Esophagus (tissue), 2 donors: ENCODE measurements around the gene XDH. TPM values are rescaled to one million over a fixed set of nuclear protein-coding genes. Genes with fewer than 3 reads are reported as not detected.

Source experiments
- H3K27ac ChIP-seq, 2 donors: one replicate each; pipeline ENCODE4 v1.5.1; 2013; ENCODE audit warnings: low read depth in 2 of 2, mild to moderate bottlenecking in 2 of 2, inconsistent platforms in 1 of 2, low read length in 1 of 2, moderate library complexity in 1 of 2
- H3K27me3 ChIP-seq, 2 donors: one replicate each; pipeline ENCODE4 v1.6.1; 2013; ENCODE audit warnings: low read length in 2 of 2, control low read depth in 1 of 2, mild to moderate bottlenecking in 1 of 2; ENCODE audit not compliant: insufficient read depth in 2 of 2, control insufficient read depth in 1 of 2
- H3K36me3 ChIP-seq, 2 donors: one replicate each; pipeline ENCODE4 v1.6.1; 2013; ENCODE audit warnings: low read length in 1 of 2; ENCODE audit not compliant: control insufficient read depth in 2 of 2, insufficient read depth in 2 of 2
- H3K4me1 ChIP-seq, 2 donors: one replicate each; pipeline ENCODE4 v1.6.1; 2013; ENCODE audit warnings: low read length in 1 of 2; ENCODE audit not compliant: control insufficient read depth in 2 of 2, insufficient read depth in 2 of 2
- H3K4me3 ChIP-seq, 2 donors: one replicate each; pipeline ENCODE4 v1.5.1; 2013; ENCODE audit warnings: low read length in 2 of 2, mild to moderate bottlenecking in 2 of 2, low read depth in 1 of 2, moderate library complexity in 1 of 2
- H3K9me3 ChIP-seq, 2 donors: one replicate each; pipeline ENCODE4 v1.6.1; 2013; ENCODE audit warnings: mild to moderate bottlenecking in 2 of 2, low read depth in 1 of 2, low read length in 1 of 2, moderate library complexity in 1 of 2; ENCODE audit not compliant: control insufficient read depth in 2 of 2, insufficient read depth in 1 of 2
- WGBS, 2 donors: extraction: QIAGEN DNeasy Blood & Tissue Kit; methylation state at CpG; one replicate each; pipeline ENCODE4 v1.1.7; 2013; 5-methylcytosine and 5-hydroxymethylcytosine counted together
- polyA plus RNA-seq, 2 donors: library from polyadenylated mRNA; stranded (reverse); fragments of 200-250 nt; gene quantifications; one replicate each; pipeline ENCODE4 v1.2.3, GENCODE V29; 2013
- donor health status: healthy with polysubstance abuse.
- donor health status: Bipolar disorder and iron deficiency.

The XDH gene
- polyA plus RNA-seq, 2 donors = 4.0 to 4.7 TPM

GRCh38 chr2:31378791-31379501 is 35.6 kb downstream of the XDH start:
- Histone ChIP-seq H3K27me3 (no peaks in the 10 kb centered on the region), H3K4me3 (no peak overlapping the region), H3K27ac (no peak overlapping the region), H3K9me3 (no peaks in the 10 kb centered on the region), H3K36me3 (no peaks in the 10 kb centered on the region), H3K4me1 (peaks cover 0 to 4% of the 10 kb centered on the region in 2 donors)
- 77 to 80% methylated on average over 6 of the region's 6 CpGs for WGBS, 2 donors

- Histone ChIP-seq H3K36me3 (no peaks in the 10 kb centered on the region), H3K4me1 (peaks cover 0 to 4% of the 10 kb centered on the region in 2 donors), H3K9me3 (no peaks in the 10 kb centered on the region), H3K4me3 (no peak overlapping the region), H3K27me3 (no peaks in the 10 kb centered on the region), H3K27ac (no peak overlapping the region)
- 78 to 88% methylated on average over 3 of the region's 3 CpGs for WGBS, 2 donors
Observed at GRCh38 chr2:31378389-31378788, 36.2 kb downstream of the XDH start.

GRCh38 chr2:31373127-31373526 is 41.4 kb downstream of the XDH start:
- H3K36me3 ChIP-seq = peaks cover 0 to 6% of the 10 kb centered on the region in 2 donors
- H3K27ac ChIP-seq = no peak overlapping the region
- no peaks in the 10 kb centered on the region for H3K9me3 ChIP-seq
- H3K27me3 ChIP-seq = no peaks in the 10 kb centered on the region
- H3K4me1 ChIP-seq = no peaks in the 10 kb centered on the region
- 72 to 84% methylated on average over 2 of the region's 2 CpGs for WGBS, 2 donors
- no peak overlapping the region for H3K4me3 ChIP-seq

GRCh38 chr2:31372097-31372496 is 42.4 kb downstream of the XDH start:
- Histone ChIP-seq H3K36me3 (peaks cover 0 to 8% of the 10 kb centered on the region in 2 donors), H3K4me1 (no peaks in the 10 kb centered on the region), H3K27me3 (no peaks in the 10 kb centered on the region), H3K27ac (no peak overlapping the region), H3K9me3 (no peaks in the 10 kb centered on the region), H3K4me3 (no peak overlapping the region)
- 92 to 93% methylated on average over 10 of the region's 10 CpGs for WGBS, 2 donors

- Histone ChIP-seq H3K36me3 (peaks cover 0 to 8% of the 10 kb centered on the region in 2 donors), H3K4me1 (no peaks in the 10 kb centered on the region), H3K27me3 (no peaks in the 10 kb centered on the region), H3K27ac (no peak overlapping the region), H3K9me3 (no peaks in the 10 kb centered on the region), H3K4me3 (no peak overlapping the region)
- 67 to 72% methylated on average over 3 of the region's 3 CpGs for WGBS, 2 donors
Observed at GRCh38 chr2:31371691-31372090, 42.9 kb downstream of the XDH start.

- WGBS, 2 donors = 82 to 89% methylated on average over 4 of the region's 4 CpGs
- Histone ChIP-seq H3K27me3 (no peaks in the 10 kb centered on the region), H3K4me3 (no peak overlapping the region), H3K36me3 (peaks cover 0 to 2% of the 10 kb centered on the region in 2 donors), H3K4me1 (no peaks in the 10 kb centered on the region), H3K27ac (no peak overlapping the region), H3K9me3 (no peaks in the 10 kb centered on the region)
Observed at GRCh38 chr2:31366733-31367132, 47.8 kb downstream of the XDH start.

- Histone ChIP-seq H3K27ac (no peak overlapping the region), H3K4me3 (no peak overlapping the region), H3K4me1 (no peaks in the 10 kb centered on the region), H3K9me3 (no peaks in the 10 kb centered on the region), H3K27me3 (no peaks in the 10 kb centered on the region), H3K36me3 (peaks cover 0 to 2% of the 10 kb centered on the region in 2 donors)
- WGBS, 2 donors = 85 to 89% methylated on average over 9 of the region's 9 CpGs
Observed at GRCh38 chr2:31365834-31366505, 48.6 kb downstream of the XDH start.

- Histone ChIP-seq H3K27me3 (no peaks in the 10 kb centered on the region), H3K4me3 (no peak overlapping the region), H3K4me1 (no peaks in the 10 kb centered on the region), H3K27ac (no peak overlapping the region), H3K36me3 (peaks cover 0 to 2% of the 10 kb centered on the region in 2 donors), H3K9me3 (no peaks in the 10 kb centered on the region)
- WGBS, 2 donors = 90 to 96% methylated on average over 10 of the region's 10 CpGs
Observed at GRCh38 chr2:31365348-31365747, 49.2 kb downstream of the XDH start.

- 82 to 87% methylated on average over 15 of the region's 15 CpGs for WGBS, 2 donors
- Histone ChIP-seq H3K4me1 (no peaks in the 10 kb centered on the region), H3K27me3 (no peaks in the 10 kb centered on the region), H3K36me3 (peaks cover 0 to 2% of the 10 kb centered on the region in 2 donors), H3K4me3 (no peak overlapping the region), H3K27ac (no peak overlapping the region), H3K9me3 (no peaks in the 10 kb centered on the region)
Observed at GRCh38 chr2:31363956-31364750, 50.4 kb downstream of the XDH start.
